Measurements from ENCODE around the gene DRC1.
"Not testable (repeated sequence)": the region's sequence is repeated elsewhere in the genome, so short reads cannot be mapped to it uniquely, and the experiment has no call there.

DRC1 gene

GRCh38 chr2:26401739-26402541 is at the start of gene DRC1:
Gene DRC1 (plus strand): TSS chr2:26401920. CDS start chr2:26401990, 70 bp downstream.
- DNase-seq: no peak

DNA sequence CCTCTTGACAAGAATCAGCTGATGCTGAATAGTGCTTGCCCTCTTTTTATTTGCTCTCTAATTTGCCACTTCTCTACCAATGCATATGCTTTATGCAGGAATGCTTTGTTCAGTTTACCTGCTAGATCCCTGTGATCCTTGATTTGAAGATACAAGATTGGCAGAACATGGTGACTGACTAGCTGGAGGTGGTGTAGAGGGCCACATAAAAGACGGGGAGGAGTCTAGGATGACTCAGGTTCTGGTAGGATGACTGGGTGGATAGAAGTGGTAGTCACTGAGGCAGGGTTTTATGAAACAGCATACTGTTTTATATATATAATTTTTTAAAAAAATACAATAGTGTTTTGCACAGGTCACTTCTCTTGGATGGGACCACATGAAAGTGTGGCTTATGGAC is 48.8 kb upstream of the DRC1 start:
- no peak for DNase-seq

DNA sequence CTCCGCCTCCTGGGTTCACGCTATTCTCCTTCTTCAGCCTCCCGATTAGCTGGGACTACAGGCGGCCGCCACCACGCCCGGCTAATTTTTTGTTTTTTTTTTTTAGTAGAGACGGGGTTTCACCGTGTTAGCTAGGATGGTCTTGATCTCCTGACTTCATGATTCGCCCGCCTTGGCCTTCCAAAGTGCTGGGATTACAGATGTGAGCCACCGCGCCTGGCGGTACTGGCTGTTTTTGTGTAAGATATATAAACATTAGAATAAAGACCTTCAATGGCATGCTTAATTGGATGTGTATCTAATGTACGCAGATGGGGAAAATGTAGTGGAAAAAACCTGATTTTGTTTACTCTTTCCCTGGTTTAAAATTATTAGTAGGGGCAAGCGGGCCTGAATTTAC is 47.3 kb upstream of the DRC1 start:
- DNase-seq: not testable (repeated sequence)

DNA sequence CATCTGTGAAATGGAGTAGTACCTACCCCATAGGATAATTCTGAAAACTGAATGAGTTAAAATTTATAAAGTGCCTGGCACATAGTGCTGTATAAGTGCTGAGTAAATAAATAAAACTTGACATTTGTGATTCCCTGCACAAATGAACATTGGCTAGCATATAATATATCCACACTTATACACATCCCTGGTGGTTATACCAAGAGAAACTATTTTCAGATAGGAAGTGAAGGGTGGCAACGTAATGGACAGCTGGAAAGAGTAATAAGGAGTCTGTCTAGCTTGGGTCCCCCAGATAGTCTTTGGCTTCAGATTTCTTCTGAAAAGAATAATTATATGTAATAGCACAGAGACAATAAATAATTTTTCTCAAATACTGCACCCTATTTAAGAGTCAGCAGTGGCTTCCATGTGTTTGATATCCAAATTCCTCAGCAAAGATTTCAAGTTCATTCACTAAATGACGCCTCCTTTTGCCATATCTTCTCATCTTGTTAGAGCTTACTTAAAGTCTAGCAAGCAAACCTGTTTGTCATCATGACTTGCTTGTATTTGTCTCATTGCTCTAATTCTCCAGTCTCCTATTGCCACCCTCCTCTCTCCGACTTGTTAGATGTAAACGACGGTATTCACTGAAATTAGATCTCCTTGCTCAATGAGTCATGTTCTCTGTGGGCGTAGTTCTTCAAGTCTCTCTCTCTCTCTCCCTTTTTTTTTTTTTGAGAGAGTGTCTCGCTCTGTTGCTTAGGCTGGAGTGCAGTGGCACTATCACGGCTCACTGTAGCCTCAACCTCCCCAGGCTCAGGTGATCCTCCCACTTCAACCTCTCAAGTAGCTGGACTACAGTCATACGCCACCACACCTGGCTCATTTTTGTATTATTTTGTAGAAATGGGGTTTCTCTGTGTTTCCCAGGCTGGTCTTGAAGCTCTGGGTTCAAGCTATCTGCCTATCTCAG is 46.4 kb upstream of the DRC1 start:
- no peak for DNase-seq

- DNase-seq: no peak
Measured at GRCh38 chr2:26356111-26356510, 45.6 kb upstream of the DRC1 start.

DNA sequence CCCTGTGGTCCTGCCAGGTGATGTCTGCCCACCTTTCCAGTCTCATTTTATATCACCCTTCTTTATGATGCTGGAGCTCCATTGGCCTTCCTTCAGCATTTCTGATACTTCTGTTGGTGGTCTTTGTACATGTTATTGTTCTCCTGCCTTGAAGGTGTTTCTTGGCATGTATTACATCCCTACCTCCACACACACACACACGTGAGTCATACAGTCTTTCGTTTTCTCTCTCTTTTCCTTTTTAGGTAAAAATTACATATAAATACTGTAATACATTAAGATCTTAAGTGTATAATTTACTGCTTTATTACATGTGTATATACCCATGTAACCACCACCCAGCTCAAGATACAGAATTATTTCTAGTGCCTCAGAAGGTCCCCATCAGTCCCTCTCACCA is 44.9 kb upstream of the DRC1 start:
- no peak for DNase-seq

DNA sequence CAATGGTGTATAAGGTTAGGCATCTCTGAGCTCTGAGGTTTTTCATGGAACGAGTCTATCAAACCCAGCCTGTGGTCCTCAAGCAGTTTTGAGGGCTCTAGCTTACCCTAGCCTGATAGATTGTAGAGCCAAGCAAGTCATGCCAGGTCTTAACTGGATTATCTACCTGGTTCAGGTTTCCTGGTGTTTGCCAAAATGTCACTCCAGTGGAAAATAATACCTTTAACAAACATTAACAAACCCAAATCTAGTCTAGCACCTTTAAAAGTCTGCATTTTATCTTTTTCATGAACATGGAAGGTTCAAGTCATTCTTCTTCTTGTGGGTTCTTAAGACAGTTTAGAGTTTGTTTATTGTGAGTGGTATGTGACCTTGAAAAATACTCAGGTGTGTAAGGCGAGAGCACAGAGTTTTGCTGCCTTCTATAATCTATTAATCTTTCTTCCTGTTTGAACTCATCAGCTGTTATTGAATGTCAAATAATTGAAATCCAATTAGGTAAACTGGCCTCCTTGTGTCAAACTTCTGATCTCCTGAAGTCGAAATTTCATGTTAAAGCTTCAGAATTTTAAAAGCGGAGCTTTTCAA is 41.7 kb upstream of the DRC1 start:
- no peak for DNase-seq

GRCh38 chr2:26363323-26363722 is 38.4 kb upstream of the DRC1 start:
- no peak for DNase-seq

GRCh38 chr2:26363958-26364357 is 37.8 kb upstream of the DRC1 start:
- no peak for DNase-seq

DNA sequence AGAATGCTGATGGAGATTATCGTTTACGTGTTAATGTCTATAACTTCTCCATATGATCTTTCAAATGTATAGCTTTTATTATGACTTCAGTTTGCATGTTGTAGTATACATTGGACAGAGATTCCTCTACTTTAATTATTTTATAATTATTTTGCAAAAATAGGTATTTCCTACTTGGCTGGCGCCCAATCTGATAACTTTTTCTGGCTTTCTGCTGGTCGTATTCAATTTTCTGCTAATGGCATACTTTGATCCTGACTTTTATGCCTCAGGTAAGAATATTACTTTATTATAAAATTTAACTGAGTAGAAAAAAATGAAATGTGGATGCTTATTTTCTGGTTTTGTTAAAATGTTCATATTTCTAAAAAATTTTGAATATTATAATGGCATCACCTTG is 37.1 kb upstream of the DRC1 start:
- no peak for DNase-seq

DNA sequence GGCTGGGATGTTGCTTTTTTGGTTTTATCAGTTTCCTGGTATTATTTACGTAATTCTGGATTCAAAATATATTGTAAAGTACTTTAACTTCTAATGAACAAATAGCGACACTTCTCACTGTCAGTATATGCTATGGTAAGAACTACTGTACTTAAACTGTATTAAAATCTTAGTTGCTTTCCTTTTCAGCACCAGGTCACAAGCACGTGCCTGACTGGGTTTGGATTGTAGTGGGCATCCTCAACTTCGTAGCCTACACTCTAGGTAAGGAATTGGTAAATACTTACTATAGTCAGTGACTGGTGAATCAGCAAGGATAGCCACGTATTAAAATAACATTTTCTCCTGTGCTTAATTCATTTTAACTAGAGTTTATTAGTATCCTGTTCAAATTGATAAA is 34.8 kb upstream of the DRC1 start:
- no peak for DNase-seq

GRCh38 chr2:26369664-26370063 is 32.1 kb upstream of the DRC1 start:
- not testable (repeated sequence) for DNase-seq

GRCh38 chr2:26370909-26371308 is 30.8 kb upstream of the DRC1 start:
- DNase-seq: not testable (repeated sequence)

DNA sequence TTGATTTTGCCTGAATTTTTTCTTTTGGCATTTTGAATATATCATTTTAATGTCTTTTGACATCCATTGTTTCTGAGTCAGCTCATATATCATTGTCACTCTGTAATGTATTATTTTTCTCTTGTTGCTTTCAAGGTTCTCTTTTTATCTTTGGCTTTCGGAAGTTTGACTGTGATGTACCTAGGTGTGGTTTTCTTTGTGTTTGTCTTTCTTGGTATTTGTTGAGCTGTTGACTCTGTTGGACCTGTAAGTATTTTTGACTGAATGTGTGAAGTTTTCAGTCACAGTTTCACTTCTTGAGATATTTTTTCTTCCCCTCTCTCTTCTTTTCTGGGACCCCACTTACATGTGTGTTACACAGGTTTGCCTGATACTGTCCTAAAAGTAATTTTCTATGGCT is 24.9 kb upstream of the DRC1 start:
- no peak for DNase-seq

- DNase-seq: no peak
Measured at GRCh38 chr2:26380281-26380680, 21.4 kb upstream of the DRC1 start.

DNA sequence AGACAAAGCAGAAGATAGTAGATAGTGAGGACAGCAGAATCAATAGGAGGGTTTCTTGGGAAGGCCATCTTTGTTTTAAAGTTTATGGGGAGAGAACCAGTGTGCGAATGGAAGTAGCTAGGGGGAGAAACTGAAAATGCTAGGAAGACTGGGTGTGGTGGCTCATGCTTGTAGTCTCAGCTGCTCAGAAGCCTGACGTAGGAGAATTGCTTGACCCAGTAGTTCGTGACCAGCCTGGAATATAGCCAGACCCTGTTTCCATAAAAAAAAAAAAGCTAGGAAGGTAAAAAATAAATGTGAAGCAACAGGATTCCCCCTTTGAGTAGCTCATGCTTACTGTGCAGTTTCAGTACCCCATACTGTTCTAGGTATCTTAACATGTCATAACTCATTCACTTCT is 19.2 kb upstream of the DRC1 start:
- DNase-seq: no peak

DNA sequence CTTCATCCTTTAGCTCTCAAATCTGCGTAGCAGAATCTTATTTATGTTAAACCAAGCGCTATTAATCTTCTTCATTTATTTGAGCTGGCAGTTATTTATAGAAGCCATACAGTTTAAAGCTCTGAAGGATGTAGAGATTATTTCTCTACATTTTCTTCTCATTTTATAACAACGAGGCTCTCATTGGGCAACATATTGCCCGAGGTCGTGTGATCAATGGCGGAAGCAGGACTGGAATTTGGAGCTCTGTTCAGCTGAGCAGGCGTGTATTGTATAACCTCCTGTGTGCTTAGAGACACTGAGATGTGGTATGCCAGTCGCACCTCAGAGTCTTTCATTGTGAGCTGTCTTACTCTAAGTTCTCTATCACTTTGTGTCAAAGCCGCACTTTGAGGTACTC is 17.5 kb upstream of the DRC1 start:
- no peak for DNase-seq

GRCh38 chr2:26384597-26384996 is 17.1 kb upstream of the DRC1 start:
- DNase-seq: no peak

DNA sequence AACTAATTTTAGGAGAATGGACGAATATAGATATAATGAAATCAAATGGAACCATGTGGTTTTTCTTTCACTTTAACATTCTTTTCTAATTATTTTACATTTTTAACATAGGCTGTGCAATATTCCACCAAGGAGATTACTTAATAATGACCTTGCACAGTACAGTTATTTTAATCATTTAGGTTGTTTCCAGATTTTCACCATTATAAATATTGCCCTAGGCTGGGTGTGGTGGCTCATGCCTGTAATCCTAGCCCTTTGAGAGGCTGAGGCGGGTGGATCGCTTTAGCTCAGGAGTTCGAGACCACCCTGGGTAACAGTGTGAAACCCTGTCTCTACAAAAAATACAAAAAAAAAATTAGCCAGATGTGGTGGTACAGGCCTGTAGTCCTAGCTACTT is 14.5 kb upstream of the DRC1 start:
- no peak for DNase-seq

GRCh38 chr2:26394694-26395093 is 7.0 kb upstream of the DRC1 start:
- DNase-seq: no peak

DNA sequence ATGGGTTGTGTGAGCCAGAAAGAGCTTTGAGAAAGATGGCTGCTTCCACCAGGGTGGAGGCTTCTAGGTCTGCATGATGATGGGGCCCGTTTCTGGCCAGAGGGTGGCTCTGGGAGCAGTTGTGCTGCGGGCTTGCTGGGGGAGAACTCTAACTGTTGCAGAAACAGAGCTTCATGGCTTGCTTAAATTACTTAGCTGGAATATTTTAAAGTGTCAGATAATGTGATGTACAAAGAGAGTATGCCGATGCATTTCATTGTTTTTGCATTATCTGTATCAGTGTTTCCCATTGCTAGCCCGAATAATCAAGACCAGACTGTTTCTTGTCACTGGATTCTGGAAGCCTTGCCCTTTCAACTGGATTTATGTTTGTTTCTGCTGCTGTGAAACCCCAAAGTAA is 6.3 kb upstream of the DRC1 start:
- no peak for DNase-seq

DNA sequence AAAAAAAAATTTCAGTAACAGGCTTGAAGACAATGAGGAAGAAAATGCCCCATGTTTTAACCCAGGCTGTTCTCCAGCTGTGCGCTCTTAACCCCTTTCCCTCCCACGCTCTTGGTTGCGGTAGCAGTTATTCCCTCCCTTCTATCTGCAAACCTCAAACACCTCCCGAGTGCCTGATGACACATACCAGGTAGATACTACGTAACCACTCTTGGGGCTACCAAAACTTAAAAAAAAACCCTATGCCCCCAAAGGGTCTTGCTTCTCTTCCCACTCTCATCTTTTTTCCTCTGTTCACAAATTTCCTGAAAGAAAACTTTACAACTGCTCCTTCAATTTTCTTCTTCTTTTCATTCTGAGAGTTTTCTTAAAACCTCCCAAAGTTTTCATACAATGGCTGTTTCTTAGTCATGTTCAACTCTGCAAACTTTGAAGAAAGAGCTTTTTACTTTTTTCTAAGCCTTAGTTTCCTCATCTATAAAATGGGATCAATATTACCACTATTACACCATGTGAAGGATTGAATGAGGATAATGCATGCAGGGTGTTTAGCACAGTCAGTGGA is 4.9 kb upstream of the DRC1 start:
- no peak for DNase-seq

DNA sequence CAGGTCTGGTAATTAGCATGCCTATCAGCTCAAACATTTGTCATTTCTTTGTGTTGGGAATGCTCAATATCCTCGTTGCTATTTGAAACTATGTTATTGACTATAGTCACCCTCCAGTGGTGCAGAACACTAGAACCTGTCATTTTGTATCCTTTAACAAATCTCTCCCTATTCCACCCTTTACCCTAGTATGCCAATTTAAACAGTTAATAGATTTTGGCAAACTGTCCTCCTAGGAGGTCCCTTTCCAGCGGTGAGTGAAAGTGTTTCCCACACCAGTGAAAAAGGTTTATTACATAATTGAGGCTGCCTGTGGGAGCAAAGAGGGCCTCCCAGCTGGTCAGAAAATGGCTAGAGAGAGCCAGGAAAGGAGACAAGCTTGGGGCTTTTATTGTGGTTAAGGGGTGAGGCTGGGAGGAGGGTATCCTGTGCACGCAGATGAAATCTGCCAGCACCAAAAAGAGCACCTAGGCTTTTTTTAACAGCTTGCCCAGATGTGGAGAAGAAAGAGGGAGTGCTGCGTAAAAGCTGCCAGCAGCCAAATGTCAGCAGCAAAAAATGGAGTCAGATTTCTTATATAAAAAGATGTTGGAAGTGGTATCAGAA is 1.8 kb upstream of the DRC1 start:
- no peak for DNase-seq

All from AML-193 (cell line).